Transverse colon (tissue), 4 donors: ENCODE results near the gene HDAC4. TPM values are rescaled to one million over a fixed set of nuclear protein-coding genes. Genes with fewer than 3 reads are reported as not detected.

ENCODE experiments used
- DNase-seq: peaks from one replicate; pipeline ENCODE4 v3.0.0-alpha.2; 2019
- H3K27ac ChIP-seq, 4 donors: fragments of 200-600 bp; sonication (generic); 2 replicates each; pipeline ENCODE4 v1.5.1; 2016 to 2018; ENCODE audit warnings: inconsistent platforms in 4 of 4
- H3K27me3 ChIP-seq: fragments of 200-600 bp; sonication (generic); 2 replicates; pipeline ENCODE4 v1.5.1; 2017; ENCODE audit warnings: inconsistent platforms
- H3K36me3 ChIP-seq, 4 donors: fragments of 200-600 bp; sonication (generic); 2 replicates each; pipeline ENCODE4 v1.5.1; 2017 to 2019; ENCODE audit warnings: inconsistent platforms in 4 of 4
- H3K4me1 ChIP-seq, 4 donors: fragments of 200-600 bp; sonication (generic); 2 replicates each; pipeline ENCODE4 v1.5.1; 2017 to 2020; ENCODE audit warnings: inconsistent platforms in 4 of 4
- H3K4me3 ChIP-seq, 4 donors: fragments of 200-600 bp; sonication (generic); 1 replicate in 1 of 4; 2 replicates in 3 of 4; pipeline versions ENCODE4 v1.5.1 to v1.6.1; 2017 to 2019; ENCODE audit warnings: inconsistent platforms in 4 of 4
- H3K9me3 ChIP-seq, 2 donors: fragments of 200-600 bp; sonication (generic); 2 replicates each; pipeline ENCODE4 v1.5.1; 2017 to 2019; ENCODE audit warnings: inconsistent platforms in 2 of 2
- CTCF ChIP-seq, 5 experiments: fragments of 200-600 bp in 3 of 5; fragments of 450-650 bp in 2 of 5; sonication (generic) in 3 of 5; IDR thresholded peaks; 1 replicate in 2 of 5; 2 replicates in 3 of 5; pipeline ENCODE4 v1.5.1; 2016 to 2017; ENCODE audit warnings: antibody characterized with exemption in 5 of 5, inconsistent platforms in 3 of 5, mild to moderate bottlenecking in 2 of 5, moderate library complexity in 1 of 5
- EP300 ChIP-seq: sonication (generic); formaldehyde crosslinking; IDR thresholded peaks from one replicate; pipeline ENCODE4 v1.6.1; 2017; ENCODE audit warnings: antibody characterized with exemption, low read depth
- POLR2A ChIP-seq: fragments of 450-650 bp; IDR thresholded peaks from one replicate; pipeline ENCODE4 v1.6.1; 2016; ENCODE audit warnings: antibody characterized with exemption, mild to moderate bottlenecking, moderate library complexity
- POLR2AphosphoS5 ChIP-seq, 3 donors: sonication (generic); formaldehyde crosslinking; IDR thresholded peaks; one replicate each; pipeline ENCODE4 v1.6.1; 2016; ENCODE audit warnings: antibody characterized with exemption in 3 of 3
- whole genome bisulfite sequencing, 2 donors: methylation state at CpG; one replicate each; pipeline ENCODE4 v1.1.5; 2018; ENCODE audit warnings: low coverage in 1 of 2; 5-methylcytosine and 5-hydroxymethylcytosine counted together
- in situ Hi-C, 4 donors: fragments of 200-750 bp; cut with MboI; loops; one replicate each; pipeline versions ENCODE4 v1.15.0 to v1.15.1; 2017; ENCODE audit warnings: low sequenced_read_pairs in 3 of 4, low pct_ligation_motif_present in 1 of 4, low pct_unique_long_range_greater_than_20kb in 1 of 4
- intact Hi-C: fragments of 100-400 bp; cut with DNase I; formaldehyde crosslinking; loops from one replicate; pipeline ENCODE4 v1.15.1; 2023; ENCODE audit warnings: low total_unique reads
- total RNA-seq, 4 donors: library from RNA; depleted of rRNA; stranded (reverse); fragments of >200 nt; gene quantifications; one replicate each; pipeline ENCODE4 v1.1.0, GENCODE V29; 2016

HDAC4 gene
- total RNA-seq, 4 donors from 2014 or later: 33.9 to 192 (median 112) TPM

GRCh38 chr2:239360421-239361310 is 40.2 kb downstream of the HDAC4 start:
- Histone ChIP-seq H3K9me3 (no peaks in the 10 kb centered on the region), H3K27ac (peak overlapping the region in 3 of 4 donors; percentile 5 to 52 (median 51)), H3K4me1 (peaks cover 0 to 20% (median 7%) of the 10 kb centered on the region in 4 donors), H3K36me3 (no peaks in the 10 kb centered on the region), H3K27me3 (no peaks in the 10 kb centered on the region), H3K4me3 (no peak overlapping the region)
- TF ChIP-seq POLR2A (no peak), POLR2AphosphoS5 (IDR thresholded peaks at IDR 0.05) (no peak), CTCF (IDR thresholded peaks at IDR 0.05) (no peak), EP300 (no peak)
- 82 to 89% methylated on average over 6 to 19 of the region's 19 CpGs for WGBS, 2 donors
- DNase-seq: no peak
- in situ Hi-C loops (no loop called here), intact Hi-C loops (loop anchor here (5.0 kb wide), 1 partner anchor 33 kb away; no protein-coding TSS in a partner anchor)

DNA sequence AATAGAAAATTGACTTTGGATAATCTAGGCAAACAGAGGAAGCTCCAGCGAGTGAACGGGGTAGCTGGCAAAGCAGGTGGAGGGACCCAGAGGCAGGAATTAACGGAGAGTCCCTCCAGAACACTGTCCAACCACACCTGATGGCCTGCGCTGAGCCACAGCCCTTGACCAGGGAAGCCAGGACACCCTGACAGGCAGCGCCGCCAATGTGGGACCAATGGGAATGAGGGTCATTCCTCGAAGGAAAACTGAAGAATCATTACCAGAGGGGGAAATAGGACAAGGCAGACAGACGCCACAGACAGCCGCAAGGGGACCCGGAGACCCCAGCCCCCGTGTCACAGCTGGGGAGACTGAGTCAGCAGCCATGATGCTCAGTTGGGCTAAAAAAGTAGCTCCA is 40.8 kb downstream of the HDAC4 start:
- DNase-seq: no peak
- Histone ChIP-seq H3K9me3 (peaks cover 0 to 4% of the 10 kb centered on the region in 2 donors), H3K4me1 (peaks cover 4 to 24% (median 7%) of the 10 kb centered on the region in 4 donors), H3K36me3 (no peaks in the 10 kb centered on the region), H3K27me3 (no peaks in the 10 kb centered on the region), H3K27ac (peak overlapping the region in 3 of 4 donors; percentile 5 to 52 (median 51)), H3K4me3 (no peak overlapping the region)
- 93% methylated on average over 11 of the region's 11 CpGs; no CpG with 5 or more reads in 1 of the 2 donors for WGBS, 2 donors
- no peak for TF ChIP-seq EP300
- TF ChIP-seq CTCF (IDR thresholded peaks at IDR 0.05): no peak
- no peak for TF ChIP-seq POLR2A
- no peak for TF ChIP-seq POLR2AphosphoS5 (IDR thresholded peaks at IDR 0.05)
- intact Hi-C loops (loop anchor here (5.0 kb wide), 1 partner anchor 33 kb away; no protein-coding TSS in a partner anchor), in situ Hi-C loops (no loop called here)

DNA sequence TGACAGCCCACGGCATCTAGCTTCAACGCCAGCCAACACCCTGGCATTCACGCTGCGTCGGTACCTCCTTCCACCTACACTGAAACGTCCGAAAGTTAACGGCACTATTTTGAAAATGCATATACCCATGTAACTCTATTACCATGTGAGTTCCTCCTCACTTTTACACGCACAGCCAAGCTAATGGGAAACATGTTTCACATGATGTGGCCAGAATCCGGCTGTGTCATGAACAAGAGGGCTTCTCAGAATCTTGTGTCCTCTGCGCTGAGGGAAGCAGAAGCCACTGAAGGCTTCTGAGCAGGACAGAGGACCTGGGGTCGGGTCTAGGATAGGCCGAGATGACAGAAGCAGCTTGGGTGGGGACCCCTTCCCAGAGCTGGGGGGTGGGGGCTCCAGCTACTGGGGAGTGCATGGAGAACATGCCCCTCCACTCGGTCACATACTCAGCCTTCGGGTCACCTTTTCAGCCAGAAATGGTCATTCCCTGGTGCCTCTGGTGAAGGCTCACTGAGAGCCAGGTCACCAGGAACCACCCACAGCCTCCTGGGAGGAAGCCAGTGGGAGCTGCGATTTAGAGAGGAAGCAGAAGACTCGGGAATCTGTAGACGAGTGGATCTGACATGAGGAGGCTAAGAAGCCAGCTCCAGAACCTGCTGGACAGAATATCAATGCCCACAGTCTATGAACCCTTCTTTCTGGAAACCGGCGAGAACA is 41.5 kb downstream of the HDAC4 start:
- in situ Hi-C loops (no loop called here), intact Hi-C loops (no loop called here)
- DNase-seq: no peak
- H3K27me3 ChIP-seq: no peaks in the 10 kb centered on the region
- peaks cover 0 to 7% of the 10 kb centered on the region in 2 donors for H3K9me3 ChIP-seq
- peaks cover 4 to 21% (median 8%) of the 10 kb centered on the region in 4 donors for H3K4me1 ChIP-seq
- peak overlapping the region in 3 of 4 donors; percentile 5 to 52 (median 51) for H3K27ac ChIP-seq
- WGBS, 2 donors: 89 to 96% methylated on average over 8 to 20 of the region's 20 CpGs
- no peak overlapping the region for H3K4me3 ChIP-seq
- H3K36me3 ChIP-seq: no peaks in the 10 kb centered on the region
- no peak for TF ChIP-seq EP300
- TF ChIP-seq POLR2AphosphoS5 (IDR thresholded peaks at IDR 0.05): no peak
- no peak for TF ChIP-seq POLR2A
- TF ChIP-seq CTCF (IDR thresholded peaks at IDR 0.05): no peak
